ENCODE data around the gene LY86.

The LY86 gene

GRCh38 chr6:6584310-6585002 is 4.1 kb upstream of the LY86 start:
- Mint-ChIP-seq H3K27me3 (no peaks in the 10 kb centered on the region), H3K4me3 (no peak overlapping the region), H3K4me1 (peaks cover 56% of the 10 kb centered on the region), H3K27ac (no peak overlapping the region), H3K36me3 (ENCODE audit: low read depth) (peaks cover 5% of the 10 kb centered on the region), H3K9me3 (peaks cover 20% of the 10 kb centered on the region)
- DNase-seq = no peak
- peak; percentile 63 for ATAC-seq

- DNase-seq (no peak), ATAC-seq (no peak)
- Mint-ChIP-seq H3K4me3 (no peak overlapping the region), H3K9me3 (peaks cover 17% of the 10 kb centered on the region), H3K36me3 (ENCODE audit: low read depth) (peaks cover 3% of the 10 kb centered on the region), H3K27ac (no peak overlapping the region), H3K4me1 (peaks cover 55% of the 10 kb centered on the region), H3K27me3 (no peaks in the 10 kb centered on the region)
Observed at GRCh38 chr6:6585003-6585311, 3.6 kb upstream of the LY86 start.

GRCh38 chr6:6586167-6586566 is 2.4 kb upstream of the LY86 start:
- no peak for DNase-seq
- H3K4me3 Mint-ChIP-seq = no peak overlapping the region
- no peaks in the 10 kb centered on the region for H3K36me3 Mint-ChIP-seq (ENCODE audit: low read depth)
- no peak overlapping the region for H3K27ac Mint-ChIP-seq
- H3K4me1 Mint-ChIP-seq = peaks cover 55% of the 10 kb centered on the region
- H3K27me3 Mint-ChIP-seq = no peaks in the 10 kb centered on the region
- peaks cover 8% of the 10 kb centered on the region for H3K9me3 Mint-ChIP-seq
- ATAC-seq = no peak

DNA sequence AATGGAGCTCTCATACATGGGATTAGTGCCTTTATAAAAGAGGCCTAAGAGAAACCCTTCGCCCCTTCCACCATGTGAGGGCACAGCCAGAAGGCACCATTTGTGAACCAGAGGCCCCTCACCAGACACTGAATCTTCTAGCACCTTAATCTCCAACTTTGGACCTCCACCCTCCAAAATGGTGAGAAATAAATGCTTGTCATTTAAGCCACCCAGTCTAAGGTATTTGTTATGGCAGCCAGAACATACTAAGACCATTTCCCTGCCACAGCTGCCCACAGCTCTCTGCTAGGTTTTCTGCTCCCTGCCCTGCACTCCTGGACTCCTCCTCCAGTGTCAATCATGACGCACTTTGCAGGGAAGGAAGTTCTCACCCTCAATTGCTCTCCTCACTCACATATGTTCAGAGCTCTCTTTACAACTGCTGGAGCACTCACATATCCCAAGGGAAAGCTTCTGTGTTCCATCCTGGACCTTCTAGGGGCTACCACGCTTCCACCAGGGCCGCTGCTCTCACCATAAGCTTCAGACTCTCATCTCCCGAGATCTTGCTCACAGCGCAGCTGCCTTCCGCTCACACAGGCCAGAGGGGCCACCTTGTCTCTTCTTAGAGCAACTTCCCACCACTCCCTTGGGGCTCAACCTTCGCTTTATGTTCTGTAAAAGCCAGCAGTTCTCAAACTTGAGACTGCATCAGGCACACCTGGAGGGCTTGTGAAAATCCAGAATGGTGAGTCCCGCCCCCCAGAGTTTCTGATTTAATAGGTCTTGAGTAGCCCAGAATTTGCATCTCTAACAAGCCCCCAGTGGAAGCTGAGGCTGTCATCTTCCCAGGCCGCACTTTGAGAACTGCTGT is 1.6 kb upstream of the LY86 start:
- DNase-seq = no peak
- H3K4me3 Mint-ChIP-seq = peak overlapping the region; percentile 53
- H3K4me1 Mint-ChIP-seq = peaks cover 61% of the 10 kb centered on the region
- peak; percentile 31 for ATAC-seq
- peak overlapping the region; percentile 72 for H3K27ac Mint-ChIP-seq
- peaks cover 3% of the 10 kb centered on the region for H3K36me3 Mint-ChIP-seq (ENCODE audit: low read depth)
- H3K27me3 Mint-ChIP-seq = no peaks in the 10 kb centered on the region
- H3K9me3 Mint-ChIP-seq = peaks cover 4% of the 10 kb centered on the region

- H3K27me3 Mint-ChIP-seq = no peaks in the 10 kb centered on the region
- no peak for DNase-seq
- H3K4me1 Mint-ChIP-seq = peaks cover 69% of the 10 kb centered on the region
- peaks cover 4% of the 10 kb centered on the region for H3K9me3 Mint-ChIP-seq
- H3K27ac Mint-ChIP-seq = peak overlapping the region; percentile 32
- H3K4me3 Mint-ChIP-seq = peak overlapping the region; percentile 44
- peaks cover 3% of the 10 kb centered on the region for H3K36me3 Mint-ChIP-seq (ENCODE audit: low read depth)
- ATAC-seq = no peak
Observed at GRCh38 chr6:6587696-6588063, 840 bp upstream of the LY86 start.

- H3K27me3 Mint-ChIP-seq = no peaks in the 10 kb centered on the region
- peak overlapping the region; percentile 44 for H3K4me3 Mint-ChIP-seq
- H3K36me3 Mint-ChIP-seq (ENCODE audit: low read depth) = peaks cover 3% of the 10 kb centered on the region
- no peak for DNase-seq
- peak; percentile 30 for ATAC-seq
- H3K9me3 Mint-ChIP-seq = no peaks in the 10 kb centered on the region
- H3K27ac Mint-ChIP-seq = peak overlapping the region; percentile 72
- peaks cover 76% of the 10 kb centered on the region for H3K4me1 Mint-ChIP-seq
Observed at GRCh38 chr6:6588924-6589709, 597 bp downstream of the LY86 start.

DNA sequence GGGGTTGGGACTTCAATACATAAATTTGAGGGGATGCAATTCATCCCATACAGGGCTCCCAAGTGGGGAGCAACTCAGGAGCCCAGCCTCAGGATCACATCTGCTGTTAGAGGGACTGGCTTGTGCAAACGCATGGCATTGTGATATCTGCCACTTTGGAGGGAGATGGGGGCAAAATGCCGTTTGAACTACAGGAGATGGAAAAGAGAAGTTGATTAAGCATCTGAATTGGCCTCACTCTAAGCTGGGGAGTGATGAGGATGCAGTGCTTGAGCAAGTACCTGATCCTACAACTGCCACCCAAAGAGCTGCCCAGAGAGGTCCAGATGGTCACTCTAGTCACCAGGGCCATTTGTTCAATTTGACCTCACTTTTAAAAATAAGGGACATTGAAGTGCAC is 2.0 kb downstream of the LY86 start:
- Mint-ChIP-seq H3K4me1 (peaks cover 71% of the 10 kb centered on the region), H3K4me3 (no peak overlapping the region), H3K27me3 (no peaks in the 10 kb centered on the region), H3K27ac (no peak overlapping the region), H3K36me3 (ENCODE audit: low read depth) (peaks cover 5% of the 10 kb centered on the region), H3K9me3 (no peaks in the 10 kb centered on the region)
- DNase-seq (no peak), ATAC-seq (no peak)

DNA sequence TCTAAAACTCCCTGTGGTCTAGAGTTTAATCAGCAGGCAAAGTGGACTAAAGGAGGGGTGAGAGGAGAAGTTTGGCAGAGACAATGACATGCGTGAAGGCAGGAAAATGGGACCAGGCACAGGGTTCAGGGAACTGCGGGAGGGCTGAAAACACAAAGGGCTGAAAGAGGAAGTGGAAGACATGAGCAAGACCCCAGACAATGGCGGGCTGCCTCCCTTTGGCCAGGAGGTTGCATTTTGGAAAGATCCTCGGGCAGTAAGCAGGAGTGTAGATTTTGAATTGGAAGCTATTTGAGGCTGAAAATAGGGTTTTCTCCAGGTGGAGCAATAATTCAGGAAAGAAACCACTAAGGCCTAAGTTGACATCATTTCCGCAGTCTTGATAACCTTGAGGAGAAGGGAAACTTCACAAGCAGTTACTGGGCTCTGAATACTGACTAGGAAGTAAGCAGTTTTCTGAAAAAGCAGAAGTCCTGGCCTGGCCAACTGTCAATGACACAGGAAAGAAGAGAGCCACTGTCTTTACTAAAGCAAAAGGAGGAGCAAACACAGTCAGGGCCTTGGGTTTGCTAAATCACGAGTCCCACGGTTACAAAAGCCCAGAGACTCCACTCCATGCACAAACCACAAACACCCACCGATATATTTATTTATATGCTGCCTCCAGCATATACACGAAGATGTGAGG is 3.4 kb downstream of the LY86 start:
- no peak for DNase-seq
- Mint-ChIP-seq H3K27ac (peak overlapping the region; percentile 71), H3K27me3 (no peaks in the 10 kb centered on the region), H3K4me3 (no peak overlapping the region), H3K4me1 (peaks cover 80% of the 10 kb centered on the region), H3K9me3 (no peaks in the 10 kb centered on the region), H3K36me3 (ENCODE audit: low read depth) (peaks cover 5% of the 10 kb centered on the region)
- ATAC-seq = no peak

DNA sequence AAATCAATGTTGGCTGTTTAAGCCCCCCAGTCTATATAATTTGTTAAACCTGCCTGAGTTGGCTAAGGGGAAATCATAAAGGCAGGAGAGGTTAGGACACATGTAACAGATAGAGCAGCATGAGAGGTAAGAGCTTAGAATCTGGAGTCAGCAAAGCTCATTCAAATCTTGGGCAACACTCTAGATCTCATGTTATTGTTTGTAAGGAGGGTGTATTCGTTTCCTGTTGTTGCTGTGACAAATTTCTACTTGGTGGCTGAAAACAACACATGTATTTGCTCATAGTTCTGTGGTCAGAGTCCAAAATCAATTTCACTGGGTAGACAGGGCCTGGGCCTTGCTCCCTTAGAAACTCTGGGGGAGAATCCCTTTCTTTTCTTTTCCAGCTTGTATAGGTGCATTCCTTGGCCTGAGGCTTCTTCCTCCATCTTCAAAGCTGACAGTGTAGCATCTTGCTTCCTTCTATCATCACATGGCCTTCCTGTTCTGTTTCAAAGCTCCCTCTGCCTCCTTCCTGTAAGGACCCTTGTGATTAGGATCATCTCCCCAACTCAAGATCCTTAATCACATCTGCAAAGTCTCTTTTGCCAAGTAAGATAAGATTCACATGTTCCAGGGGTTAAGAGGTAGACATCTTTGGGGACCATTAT is 4.4 kb downstream of the LY86 start:
- Mint-ChIP-seq H3K9me3 (no peaks in the 10 kb centered on the region), H3K27ac (peak overlapping the region; percentile 23), H3K4me3 (no peak overlapping the region), H3K27me3 (no peaks in the 10 kb centered on the region), H3K4me1 (peaks cover 70% of the 10 kb centered on the region), H3K36me3 (ENCODE audit: low read depth) (peaks cover 5% of the 10 kb centered on the region)
- no peak for ATAC-seq
- no peak for DNase-seq

GRCh38 chr6:6593867-6594468 is 5.4 kb downstream of the LY86 start:
- Mint-ChIP-seq H3K27me3 (no peaks in the 10 kb centered on the region), H3K4me1 (peaks cover 60% of the 10 kb centered on the region), H3K36me3 (ENCODE audit: low read depth) (peaks cover 5% of the 10 kb centered on the region), H3K4me3 (no peak overlapping the region), H3K9me3 (no peaks in the 10 kb centered on the region), H3K27ac (no peak overlapping the region)
- DNase-seq (no peak), ATAC-seq (no peak)

GRCh38 chr6:6595025-6595424 is 6.5 kb downstream of the LY86 start:
- no peak overlapping the region for H3K4me3 Mint-ChIP-seq
- H3K27me3 Mint-ChIP-seq = no peaks in the 10 kb centered on the region
- ATAC-seq (no peak), DNase-seq (no peak)
- peaks cover 53% of the 10 kb centered on the region for H3K4me1 Mint-ChIP-seq
- no peaks in the 10 kb centered on the region for H3K9me3 Mint-ChIP-seq
- H3K36me3 Mint-ChIP-seq (ENCODE audit: low read depth) = peaks cover 5% of the 10 kb centered on the region
- no peak overlapping the region for H3K27ac Mint-ChIP-seq

GRCh38 chr6:6595952-6596351 is 7.4 kb downstream of the LY86 start:
- Mint-ChIP-seq H3K27ac (no peak overlapping the region), H3K9me3 (no peaks in the 10 kb centered on the region), H3K36me3 (ENCODE audit: low read depth) (peaks cover 5% of the 10 kb centered on the region), H3K27me3 (no peaks in the 10 kb centered on the region), H3K4me3 (no peak overlapping the region), H3K4me1 (peaks cover 45% of the 10 kb centered on the region)
- no peak for ATAC-seq
- no peak for DNase-seq

DNA sequence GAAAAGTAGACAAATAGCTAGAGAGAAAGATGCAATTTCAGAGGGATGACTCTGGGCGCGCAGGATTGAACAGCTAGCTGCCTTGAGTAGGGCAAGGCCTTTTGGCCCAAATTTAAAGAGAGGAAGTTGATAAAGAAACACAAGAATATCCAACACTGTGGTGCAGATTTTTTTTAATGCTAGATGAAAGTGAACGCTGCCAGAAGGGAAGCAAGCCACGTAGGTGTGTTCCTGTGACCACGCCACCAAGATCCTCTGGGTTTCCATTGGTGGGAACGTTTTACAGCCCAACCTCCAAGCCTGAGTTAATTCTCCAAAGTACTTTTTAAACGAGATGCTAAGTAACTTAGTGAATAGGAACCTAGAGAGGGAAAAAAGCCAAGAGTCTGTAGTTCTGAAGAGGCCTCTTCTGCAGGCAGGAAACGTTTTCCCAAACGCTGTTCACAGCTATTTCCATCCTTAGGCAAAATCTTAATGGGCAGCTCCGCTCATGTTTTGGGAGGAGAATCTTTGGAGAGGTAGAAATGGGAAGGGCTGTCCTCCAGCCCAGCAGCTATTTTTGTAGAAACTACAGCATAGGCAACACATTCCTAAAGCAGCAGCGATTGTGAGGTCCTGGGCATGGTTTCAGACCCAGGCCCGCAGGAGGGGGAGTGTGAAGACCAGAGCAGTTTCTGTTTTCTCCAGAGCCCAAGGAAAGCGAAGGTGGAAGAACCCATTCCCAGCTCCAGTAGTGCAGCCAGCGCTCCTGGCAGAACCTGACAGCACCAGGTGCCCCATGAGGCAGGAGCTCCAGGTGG is 8.2 kb downstream of the LY86 start:
- Mint-ChIP-seq H3K36me3 (ENCODE audit: low read depth) (peaks cover 2% of the 10 kb centered on the region), H3K27ac (no peak overlapping the region), H3K27me3 (no peaks in the 10 kb centered on the region), H3K9me3 (no peaks in the 10 kb centered on the region), H3K4me3 (no peak overlapping the region), H3K4me1 (peaks cover 37% of the 10 kb centered on the region)
- no peak for ATAC-seq
- DNase-seq = no peak
